HG03108 (cell line): ENCODE data around the gene MAP7D2.

Experiments used
- ATAC-seq: cut with Tn5 transposase; IDR thresholded peaks from one replicate; pipeline ENCODE4 v1.9.1; 2021; ENCODE audit warnings: moderate library complexity; ENCODE audit not compliant: unreplicated experiment

MAP7D2 gene

DNA sequence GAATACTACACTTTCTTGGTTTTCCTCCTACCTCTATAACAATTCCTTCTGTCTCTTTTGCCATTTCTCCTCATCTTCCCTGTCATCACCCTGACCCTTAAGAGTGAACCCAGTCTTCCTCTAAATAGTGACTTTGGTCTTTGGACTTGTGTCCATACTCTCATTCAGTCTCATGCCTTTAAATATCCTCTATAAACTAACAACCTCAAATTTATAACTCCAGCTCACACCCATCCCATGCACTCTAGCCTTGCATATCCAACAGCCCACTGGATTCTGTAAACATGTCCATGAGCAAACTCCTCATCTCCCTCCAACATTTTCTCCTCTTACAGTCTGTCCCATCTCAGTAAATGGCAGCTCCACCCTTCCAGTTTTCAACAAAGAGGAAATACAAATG is 140.9 kb downstream of the MAP7D2 start:
- no peak for ATAC-seq

DNA sequence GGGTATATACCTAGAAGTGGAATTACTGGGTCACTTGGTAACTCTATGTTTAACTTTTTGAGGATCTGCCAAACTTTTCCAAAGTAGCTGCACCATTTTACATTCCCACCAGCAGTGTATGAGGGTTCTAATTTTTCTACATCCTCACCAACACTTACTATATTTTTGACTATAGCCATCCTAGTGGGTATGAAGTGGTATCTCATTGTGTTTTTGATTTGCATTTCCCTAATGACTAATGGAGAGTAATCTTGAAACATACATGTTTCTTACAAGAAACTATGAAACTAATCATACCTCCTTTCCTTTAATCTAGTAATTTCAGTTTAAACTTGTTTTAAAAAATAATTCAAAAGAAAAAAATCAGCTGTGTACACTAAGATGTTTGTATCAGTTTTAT is 143.7 kb downstream of the MAP7D2 start:
- ATAC-seq, result no peak

DNA sequence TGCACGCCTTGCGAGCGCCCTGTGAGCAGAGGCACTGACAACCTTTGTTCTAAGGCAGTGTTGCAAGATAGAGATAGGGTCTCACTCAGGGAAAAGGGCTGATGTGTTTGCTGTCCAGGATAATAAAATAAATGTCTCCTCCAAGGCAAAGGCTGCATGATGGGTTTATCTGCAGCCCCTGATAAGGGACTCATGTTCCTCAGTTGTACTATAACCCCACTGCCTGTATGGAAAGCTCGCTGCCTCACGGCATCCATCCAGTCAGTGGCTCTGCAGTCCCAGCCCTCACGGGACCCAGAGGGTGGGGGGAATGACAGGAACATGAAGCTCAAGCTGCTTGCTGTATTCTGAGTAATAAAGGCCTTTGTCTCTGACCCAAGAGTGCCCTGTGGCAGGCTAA is 148.4 kb downstream of the MAP7D2 start:
- ATAC-seq, result no peak

- no peak for ATAC-seq
These were observed 150.7 kb downstream of the MAP7D2 start for GRCh38 chrX:19966056-19966455.

- peak; percentile 83 for ATAC-seq
These were observed 152.5 kb downstream of the MAP7D2 start for GRCh38 chrX:19964017-19964710.

DNA sequence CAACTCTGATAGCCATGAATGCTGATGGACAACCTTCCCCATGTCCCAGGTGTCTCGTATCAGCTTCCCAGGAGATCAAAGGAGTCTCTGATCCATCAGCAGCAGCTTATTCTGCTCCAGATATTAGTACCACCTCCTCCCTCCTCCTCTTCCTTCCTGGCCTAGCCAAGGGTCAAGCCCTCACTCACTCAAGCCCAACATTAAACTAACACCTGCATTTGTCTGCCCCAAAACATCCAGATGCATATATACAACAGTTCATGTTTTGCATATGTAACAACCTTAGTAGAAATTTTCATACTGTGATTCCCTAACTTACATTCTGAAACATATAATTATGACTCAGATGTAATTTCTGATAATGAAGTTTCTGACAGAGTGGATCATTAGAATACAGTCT is 155.8 kb downstream of the MAP7D2 start:
- ATAC-seq, result no peak

DNA sequence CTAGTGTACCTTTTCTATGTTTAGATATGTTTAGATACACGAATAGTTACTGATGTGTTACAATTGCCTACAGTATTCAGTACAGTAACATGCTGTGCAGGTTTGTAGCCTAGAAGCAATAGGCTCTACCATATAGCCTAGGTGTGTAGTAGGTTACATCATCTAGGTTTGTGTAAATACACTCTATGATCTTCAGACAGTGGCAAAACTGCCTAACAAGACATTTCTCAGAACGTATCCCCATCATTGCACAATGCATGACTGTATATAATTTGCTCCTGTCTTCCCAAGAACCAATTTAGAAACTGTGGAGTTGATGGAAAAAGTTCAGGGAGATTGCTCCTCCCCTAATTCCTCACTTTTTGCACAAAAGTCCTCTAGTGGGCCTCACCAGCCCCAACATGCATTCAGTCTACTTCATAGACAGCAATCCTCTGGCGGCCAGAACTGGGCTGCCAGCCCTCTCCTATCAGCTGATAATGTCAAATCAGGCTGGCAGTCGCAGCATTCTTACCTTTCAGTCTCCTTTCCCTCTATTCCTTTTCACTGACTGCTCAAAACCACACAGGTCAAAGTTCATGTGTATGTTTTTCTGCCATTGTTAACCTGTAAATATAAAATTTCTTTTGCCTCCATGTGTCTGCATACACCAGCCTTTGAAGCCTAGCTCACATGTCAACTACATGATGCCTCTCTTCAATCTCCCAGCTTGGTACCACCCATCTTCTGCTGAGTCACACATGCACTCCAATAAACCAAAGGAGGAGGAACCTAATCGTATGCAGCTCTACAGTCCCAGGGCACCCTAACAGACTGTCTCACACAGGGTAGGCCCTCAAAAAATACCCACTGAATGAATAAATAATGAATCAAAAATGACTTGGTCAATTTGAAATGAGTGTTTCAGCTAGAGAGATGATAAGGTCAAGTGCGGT is 157.9 kb downstream of the MAP7D2 start:
- no peak for ATAC-seq

DNA sequence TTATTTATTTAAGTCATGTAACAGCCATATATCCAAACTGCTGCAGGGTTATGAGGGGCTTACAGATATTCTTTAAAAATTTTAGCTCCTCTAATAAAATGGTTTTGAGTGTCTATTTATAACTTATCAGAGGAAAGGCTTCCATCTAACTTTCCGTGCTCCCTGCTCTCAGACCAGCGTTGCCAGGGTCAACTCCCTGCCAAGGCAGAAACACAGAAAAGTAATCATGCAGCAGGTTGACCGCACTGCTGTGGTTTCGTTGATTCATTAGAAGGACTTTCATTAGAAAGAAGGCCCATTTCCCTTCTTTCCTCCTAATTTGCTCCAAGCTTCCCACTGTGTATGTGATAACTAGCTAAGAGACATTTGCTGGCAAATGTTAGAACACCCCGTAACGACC is 159.8 kb downstream of the MAP7D2 start:
- ATAC-seq, result no peak
